Motor neuron (in vitro differentiated cells): ENCODE results near the gene CCDC66. TPM values are rescaled to one million over a fixed set of nuclear protein-coding genes. Genes with fewer than 3 reads are reported as not detected.

Experiments used
- ATAC-seq, 8 experiments: fragments of 200-7000 bp; cut with Tn5 transposase; replicated peaks in 6 of 8; 2 replicates each; pipeline ENCODE4 v1.8.0; 2021; ENCODE audit warnings: mild to moderate bottlenecking in 8 of 8, moderate library complexity in 8 of 8
- H3K27ac ChIP-seq, 2 donors: fragments of 250-450 bp; sonication (Bioruptor Pico); 2 replicates each; pipeline ENCODE4 v1.9.0; 2021; ENCODE audit warnings: antibody characterized with exemption in 2 of 2, mild to moderate bottlenecking in 2 of 2, moderate library complexity in 1 of 2
- H3K4me1 ChIP-seq, 2 donors: fragments of 250-450 bp; sonication (Bioruptor Pico); replicated peaks in 1 of 2; 2 replicates each; pipeline ENCODE4 v1.6.1; 2021; ENCODE audit warnings: antibody characterized with exemption in 2 of 2, mild to moderate bottlenecking in 2 of 2, moderate library complexity in 1 of 2
- H3K4me3 ChIP-seq, 5 donors: fragments of 250-450 bp; sonication (Bioruptor Pico); 2 replicates each; pipeline ENCODE4 v1.9.0; 2021; ENCODE audit warnings: antibody characterized with exemption in 5 of 5, mild to moderate bottlenecking in 5 of 5, moderate library complexity in 4 of 5
- WGBS, 10 experiments: fragments of 450-650 bp; shearing (Covaris generic); methylation state at CpG; one replicate each; pipeline ENCODE4 v1.0.0; 2022; 5-methylcytosine and 5-hydroxymethylcytosine counted together
- in situ Hi-C, 9 experiments: fragments of 400-800 bp; cut with MboI; loops; one replicate each; pipeline ENCODE4 v1.15.0; 2021; ENCODE audit warnings: low sequenced_read_pairs in 9 of 9, low pct_unique_long_range_greater_than_20kb in 2 of 9; ENCODE audit not compliant: unreplicated experiment in 9 of 9
- total RNA-seq, 8 experiments: library from RNA; unstranded; fragments of 300-600 nt; gene quantifications; 2 replicates each; pipeline versions ENCODE4 v1.2.3 to v1.2.4, GENCODE V29; 2022

The CCDC66 gene
- total RNA-seq, 8 experiments from 2014 or later, result 16.6 to 82.2 (median 34.8) TPM

GRCh38 chr3:56630966-56631365, 74.0 kb downstream of the CCDC66 start:
- in situ Hi-C loops, result no loop called here
- no peak for ATAC-seq
- Histone ChIP-seq H3K4me3 (no peak overlapping the region), H3K27ac (no peak overlapping the region), H3K4me1 (no peaks in the 10 kb centered on the region)
- WGBS, 10 experiments, result 100% methylated on average over 1 of the region's 1 CpG; no CpG with 5 or more reads in 9 of the 10 experiments

GRCh38 chr3:56633181-56633580, 76.2 kb downstream of the CCDC66 start:
- 86 to 100% (median 100%) methylated on average over 1 to 4 of the region's 4 CpGs for WGBS, 10 experiments
- H3K4me1 ChIP-seq, result no peaks in the 10 kb centered on the region
- in situ Hi-C loops, result no loop called here
- ATAC-seq, result no peak
- no peak overlapping the region for H3K27ac ChIP-seq
- no peak overlapping the region for H3K4me3 ChIP-seq

- in situ Hi-C loops, result no loop called here
- no peak overlapping the region for H3K27ac ChIP-seq
- WGBS, 10 experiments, result 67 to 94% (median 89%) methylated on average over 1 to 9 of the region's 9 CpGs
These were observed 76.9 kb downstream of the CCDC66 start for GRCh38 chr3:56633602-56634535.

GRCh38 chr3:56645407-56645806, 88.4 kb downstream of the CCDC66 start:
- ATAC-seq, result no peak
- WGBS, 10 experiments, result 79 to 100% (median 93%) methylated on average over 2 of the region's 2 CpGs
- Histone ChIP-seq H3K4me1 (no peaks in the 10 kb centered on the region), H3K27ac (no peak overlapping the region), H3K4me3 (no peak overlapping the region)
- in situ Hi-C loops, result no loop called here

More at GRCh38 chr3:56633602-56634535, 76.9 kb downstream of the CCDC66 start:
- Histone ChIP-seq H3K4me3 (no peak overlapping the region), H3K4me1 (no peaks in the 10 kb centered on the region)
- ATAC-seq, result peak in 1 of 8 experiments; percentile 18

GRCh38 chr3:56654460-56654859, 97.5 kb downstream of the CCDC66 start:
- no peak for ATAC-seq
- in situ Hi-C loops, result no loop called here
- 71 to 100% (median 100%) methylated on average over 1 of the region's 1 CpG; no CpG with 5 or more reads in 7 of the 10 experiments for WGBS, 10 experiments
- no peak overlapping the region for H3K27ac ChIP-seq
- H3K4me1 ChIP-seq, result no peaks in the 10 kb centered on the region
- H3K4me3 ChIP-seq, result no peak overlapping the region

- ATAC-seq, result peak in 3 of 8 experiments; percentile 29 to 73 (median 57)
- Histone ChIP-seq H3K4me3 (no peak overlapping the region), H3K4me1 (no peaks in the 10 kb centered on the region), H3K27ac (no peak overlapping the region)
- in situ Hi-C loops, result no loop called here
- 78 to 100% (median 95%) methylated on average over 1 of the region's 1 CpG; no CpG with 5 or more reads in 6 of the 10 experiments for WGBS, 10 experiments
These were observed 98.7 kb downstream of the CCDC66 start for GRCh38 chr3:56655709-56656108.

GRCh38 chr3:56664823-56665222, 107.8 kb downstream of the CCDC66 start:
- Histone ChIP-seq H3K4me3 (no peak overlapping the region), H3K4me1 (no peaks in the 10 kb centered on the region), H3K27ac (no peak overlapping the region)
- WGBS, 10 experiments, result 83 to 100% (median 100%) methylated on average over 1 to 2 of the region's 2 CpGs; no CpG with 5 or more reads in 1 of the 10 experiments
- in situ Hi-C loops, result no loop called here
- ATAC-seq, result no peak

GRCh38 chr3:56667973-56668579, 111.1 kb downstream of the CCDC66 start:
- no peak overlapping the region for H3K27ac ChIP-seq
- no peak overlapping the region for H3K4me3 ChIP-seq
- in situ Hi-C loops, result no loop called here
- ATAC-seq, result no peak
- H3K4me1 ChIP-seq, result no peaks in the 10 kb centered on the region
- 75 to 100% (median 96%) methylated on average over 1 to 3 of the region's 3 CpGs for WGBS, 10 experiments

Other genes starting within 250 kb of the CCDC66 start
- 10 to 100 TPM in 5 of 8 experiments, 1 to 10 TPM in 3; 1.0 to 28.0 (median 18.2) TPM for gene ERC2, start 88.7 kb upstream of the CCDC66 start, total RNA-seq
- gene TASOR, start 126.1 kb downstream of the CCDC66 start, total RNA-seq, result 100 to 1,000 TPM in 1 of 8 experiments, 10 to 100 TPM in 7; 47.5 to 116 (median 53.9) TPM
- gene ARHGEF3, start 244.8 kb downstream of the CCDC66 start, total RNA-seq, result 100 to 1,000 TPM in 1 of 8 experiments, 10 to 100 TPM in 3, 1 to 10 TPM in 4; 4.5 to 137 (median 14.3) TPM